Upper lobe of left lung (tissue), 4 donors: ENCODE measurements around the gene UTS2B.

ENCODE experiments used
- CTCF ChIP-seq, 6 experiments: fragments of 450-650 bp in 4 of 6; fragments of 200-600 bp in 2 of 6; sonication (generic) in 2 of 6; IDR thresholded peaks; one replicate each; pipeline ENCODE4 v1.5.1; 2016 to 2019; ENCODE audit warnings: antibody characterized with exemption in 6 of 6
- POLR2A ChIP-seq, 4 donors: fragments of 450-650 bp; IDR thresholded peaks; one replicate each; pipeline ENCODE4 v1.5.1; 2016 to 2017; ENCODE audit warnings: antibody characterized with exemption in 4 of 4, mild to moderate bottlenecking in 2 of 4
- POLR2AphosphoS5 ChIP-seq, 2 donors: sonication (generic); formaldehyde crosslinking; IDR thresholded peaks; one replicate each; pipeline ENCODE4 v1.5.1; 2017; ENCODE audit warnings: antibody characterized with exemption in 2 of 2

GRCh38 chr3:191217301-191217700 lies 113.0 kb downstream of the UTS2B start:
- no peak for TF ChIP-seq CTCF (IDR thresholded peaks at IDR 0.05)
- no peak for TF ChIP-seq POLR2AphosphoS5 (IDR thresholded peaks at IDR 0.05)
- TF ChIP-seq POLR2A (IDR thresholded peaks at IDR 0.05): no peak
